ENCODE results near the gene PTPN13.
"Not testable (repeated sequence)": the region's sequence is repeated elsewhere in the genome, so short reads cannot be mapped to it uniquely, and the experiment has no call there.

PTPN13 gene

GRCh38 chr4:86706923-86707597 is 112.9 kb downstream of the PTPN13 start:
- no peak overlapping the region for H3K27ac ChIP-seq (ENCODE audit: poor library complexity, severe bottlenecking)
- no peak overlapping the region for H3K4me3 ChIP-seq (ENCODE audit: severe bottlenecking)
- TF ChIP-seq CTCF (IDR thresholded peaks at IDR 0.05; ENCODE audit: poor library complexity, severe bottlenecking), result no peak
- DNase-seq (ENCODE audit: low spot score) (no peak), ATAC-seq (ENCODE audit: low read depth) (no peak)
- H3K9me3 ChIP-seq (ENCODE audit: severe bottlenecking), result no peaks in the 10 kb centered on the region
- 0 out of 2 replicates have a peak, but pooled peaks cover 3% of the 10 kb centered on the region for H3K36me3 ChIP-seq (ENCODE audit: low read depth)
- H3K4me1 ChIP-seq (ENCODE audit: insufficient read depth, poor library complexity, severe bottlenecking), result no peaks in the 10 kb centered on the region
- no peaks in the 10 kb centered on the region for H3K27me3 ChIP-seq (ENCODE audit: insufficient read depth, poor library complexity, severe bottlenecking)

DNA sequence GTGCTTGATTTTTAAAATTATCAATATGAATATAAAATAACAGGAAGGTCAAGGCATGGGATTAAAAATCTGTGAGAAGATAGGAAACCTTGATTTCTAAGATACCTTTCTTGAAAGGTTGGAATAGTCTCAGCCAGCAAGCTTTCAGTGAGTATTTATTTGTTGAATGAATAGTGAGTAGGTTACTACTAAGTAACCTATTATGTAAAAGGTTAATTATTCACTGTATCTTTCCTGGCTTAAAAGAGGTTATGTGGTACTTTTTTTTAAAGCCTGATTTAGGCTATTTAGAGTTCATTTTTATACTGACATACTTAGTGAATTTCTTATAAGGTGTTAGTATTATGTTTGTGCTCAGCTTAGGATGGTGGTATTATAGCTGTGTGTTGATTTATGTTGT is 123.5 kb downstream of the PTPN13 start:
- Histone ChIP-seq H3K36me3 (ENCODE audit: low read depth) (peaks cover 28% of the 10 kb centered on the region), H3K4me1 (ENCODE audit: insufficient read depth, poor library complexity, severe bottlenecking) (peaks cover 7% of the 10 kb centered on the region), H3K4me3 (ENCODE audit: severe bottlenecking) (no peak overlapping the region), H3K27me3 (ENCODE audit: insufficient read depth, poor library complexity, severe bottlenecking) (no peaks in the 10 kb centered on the region), H3K9me3 (ENCODE audit: severe bottlenecking) (no peaks in the 10 kb centered on the region), H3K27ac (ENCODE audit: poor library complexity, severe bottlenecking) (no peak overlapping the region)
- ATAC-seq (ENCODE audit: low read depth) (no peak), DNase-seq (ENCODE audit: low spot score) (no peak)
- no peak for TF ChIP-seq CTCF (IDR thresholded peaks at IDR 0.05; ENCODE audit: poor library complexity, severe bottlenecking)

DNA sequence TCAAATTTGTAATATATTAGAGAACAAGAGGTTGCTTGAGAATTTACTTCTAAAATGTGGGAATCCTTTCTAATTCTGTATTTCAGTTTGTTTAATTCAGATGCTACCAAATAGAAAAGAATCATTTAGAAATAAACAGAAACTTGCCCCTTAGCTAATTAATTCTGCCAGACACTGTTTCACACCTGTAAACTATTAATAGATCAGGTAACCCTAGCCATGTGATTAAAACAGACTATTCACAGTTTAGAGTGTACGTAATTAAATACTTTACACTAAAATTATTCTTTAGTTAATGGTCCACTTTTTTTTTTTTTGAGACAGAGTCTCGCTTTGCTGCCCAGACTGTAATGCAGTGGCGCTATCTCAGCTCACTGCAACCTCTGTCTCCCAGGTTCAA is 124.0 kb downstream of the PTPN13 start:
- H3K27ac ChIP-seq (ENCODE audit: poor library complexity, severe bottlenecking), result no peak overlapping the region
- no peaks in the 10 kb centered on the region for H3K27me3 ChIP-seq (ENCODE audit: insufficient read depth, poor library complexity, severe bottlenecking)
- no peaks in the 10 kb centered on the region for H3K9me3 ChIP-seq (ENCODE audit: severe bottlenecking)
- DNase-seq (ENCODE audit: low spot score) (no peak), ATAC-seq (ENCODE audit: low read depth) (no peak)
- H3K4me3 ChIP-seq (ENCODE audit: severe bottlenecking), result no peak overlapping the region
- H3K36me3 ChIP-seq (ENCODE audit: low read depth), result peaks cover 33% of the 10 kb centered on the region
- no peak for TF ChIP-seq CTCF (IDR thresholded peaks at IDR 0.05; ENCODE audit: poor library complexity, severe bottlenecking)
- H3K4me1 ChIP-seq (ENCODE audit: insufficient read depth, poor library complexity, severe bottlenecking), result peaks cover 7% of the 10 kb centered on the region

GRCh38 chr4:86719149-86719548 is 125.0 kb downstream of the PTPN13 start:
- H3K4me3 ChIP-seq (ENCODE audit: severe bottlenecking); ATAC-seq (ENCODE audit: low read depth); H3K9me3 ChIP-seq (ENCODE audit: severe bottlenecking); H3K4me1 ChIP-seq (ENCODE audit: insufficient read depth, poor library complexity, severe bottlenecking); H3K27me3 ChIP-seq (ENCODE audit: insufficient read depth, poor library complexity, severe bottlenecking); H3K27ac ChIP-seq (ENCODE audit: poor library complexity, severe bottlenecking); DNase-seq (ENCODE audit: low spot score): not testable (repeated sequence)
- peaks cover 43% of the 10 kb centered on the region for H3K36me3 ChIP-seq (ENCODE audit: low read depth)

- Histone ChIP-seq H3K27me3 (ENCODE audit: insufficient read depth, poor library complexity, severe bottlenecking) (no peaks in the 10 kb centered on the region), H3K27ac (ENCODE audit: poor library complexity, severe bottlenecking) (no peak overlapping the region), H3K4me3 (ENCODE audit: severe bottlenecking) (no peak overlapping the region), H3K4me1 (ENCODE audit: insufficient read depth, poor library complexity, severe bottlenecking) (peaks cover 7% of the 10 kb centered on the region), H3K36me3 (ENCODE audit: low read depth) (peaks cover 44% of the 10 kb centered on the region), H3K9me3 (ENCODE audit: severe bottlenecking) (no peaks in the 10 kb centered on the region)
- ATAC-seq (ENCODE audit: low read depth) (peak; percentile 27; the same call in 1 of the 3 replicates), DNase-seq (ENCODE audit: low spot score) (no peak)
- no peak for TF ChIP-seq CTCF (IDR thresholded peaks at IDR 0.05; ENCODE audit: poor library complexity, severe bottlenecking)
Measured at GRCh38 chr4:86720508-86721068, 126.5 kb downstream of the PTPN13 start.

Data from RWPE2 (cell line).